Fibroblast of skin of right quadriceps (primary cell): ENCODE measurements around the gene SPECC1.
"Not testable (repeated sequence)": the region's sequence is repeated elsewhere in the genome, so short reads cannot be mapped to it uniquely, and the experiment has no call there.

Source experiments
- DNase-seq: peaks from one replicate; pipeline ENCODE4 v3.0.0-alpha.2; 2013

The SPECC1 gene

GRCh38 chr17:20073055-20073979 is 64.2 kb downstream of the SPECC1 start:
- DNase-seq, result no peak

DNA sequence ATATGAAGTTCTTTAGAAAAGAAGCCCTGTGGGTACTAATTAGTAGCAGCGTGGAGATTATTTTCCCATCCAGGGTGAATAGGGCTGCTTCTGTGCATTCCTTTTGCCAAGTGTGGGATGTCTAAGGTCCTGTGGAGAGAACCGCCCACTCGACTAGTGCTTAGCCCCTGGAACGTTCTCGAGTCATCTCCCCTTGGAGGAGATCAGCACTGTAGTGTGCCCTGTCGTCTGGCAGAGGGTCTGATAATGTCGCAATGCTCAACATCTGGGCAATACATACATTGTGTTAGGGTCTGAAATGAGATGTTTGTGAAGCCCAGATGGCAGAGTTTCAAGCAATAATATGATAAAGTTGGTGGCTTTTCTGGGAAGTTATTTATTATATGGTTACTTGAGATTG is 64.8 kb downstream of the SPECC1 start:
- no peak for DNase-seq

DNA sequence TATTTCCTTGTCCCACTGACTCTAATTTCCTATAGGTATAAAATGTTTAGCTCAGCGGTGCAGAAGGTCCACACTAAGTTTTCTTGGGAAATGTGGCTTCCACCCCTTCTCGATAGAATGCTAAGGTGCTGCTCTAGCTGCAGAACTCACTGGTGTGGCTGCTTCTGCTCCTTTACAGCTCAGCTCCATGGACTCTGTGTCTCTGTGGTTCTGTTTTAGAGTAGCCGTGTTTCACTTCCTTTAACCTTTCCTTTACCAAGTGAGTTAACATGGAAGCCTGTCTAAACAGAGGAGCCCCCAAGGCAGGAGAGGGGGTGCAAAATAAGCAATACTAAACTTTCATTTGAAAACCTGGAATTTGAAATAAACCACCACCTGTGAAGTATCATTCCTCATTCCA is 65.3 kb downstream of the SPECC1 start:
- no peak for DNase-seq

DNA sequence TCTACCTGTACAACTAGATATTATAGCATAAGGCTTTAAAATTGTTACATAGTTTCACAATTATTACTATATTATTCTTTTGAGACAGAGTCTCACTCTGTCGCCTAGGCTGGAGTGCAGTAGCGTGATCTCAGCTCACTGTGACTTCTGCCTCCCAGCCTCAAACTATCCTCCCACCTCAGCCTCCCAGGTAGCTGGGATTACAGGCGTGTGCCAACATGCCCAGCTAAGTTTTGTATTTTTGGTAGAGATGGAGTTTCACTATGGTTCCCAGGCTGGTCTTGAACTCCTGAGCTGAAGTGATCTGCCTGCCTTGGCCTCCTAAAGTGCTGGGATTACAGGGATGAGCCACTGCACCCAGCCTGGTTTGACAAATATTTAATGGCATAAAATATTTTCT is 67.0 kb downstream of the SPECC1 start:
- not testable (repeated sequence) for DNase-seq

- no peak for DNase-seq
Observed at GRCh38 chr17:20077978-20078685, 69.0 kb downstream of the SPECC1 start.

- no peak for DNase-seq
Observed at GRCh38 chr17:20080513-20080912, 71.4 kb downstream of the SPECC1 start.

GRCh38 chr17:20083156-20083859 is 74.1 kb downstream of the SPECC1 start:
- no peak for DNase-seq

DNA sequence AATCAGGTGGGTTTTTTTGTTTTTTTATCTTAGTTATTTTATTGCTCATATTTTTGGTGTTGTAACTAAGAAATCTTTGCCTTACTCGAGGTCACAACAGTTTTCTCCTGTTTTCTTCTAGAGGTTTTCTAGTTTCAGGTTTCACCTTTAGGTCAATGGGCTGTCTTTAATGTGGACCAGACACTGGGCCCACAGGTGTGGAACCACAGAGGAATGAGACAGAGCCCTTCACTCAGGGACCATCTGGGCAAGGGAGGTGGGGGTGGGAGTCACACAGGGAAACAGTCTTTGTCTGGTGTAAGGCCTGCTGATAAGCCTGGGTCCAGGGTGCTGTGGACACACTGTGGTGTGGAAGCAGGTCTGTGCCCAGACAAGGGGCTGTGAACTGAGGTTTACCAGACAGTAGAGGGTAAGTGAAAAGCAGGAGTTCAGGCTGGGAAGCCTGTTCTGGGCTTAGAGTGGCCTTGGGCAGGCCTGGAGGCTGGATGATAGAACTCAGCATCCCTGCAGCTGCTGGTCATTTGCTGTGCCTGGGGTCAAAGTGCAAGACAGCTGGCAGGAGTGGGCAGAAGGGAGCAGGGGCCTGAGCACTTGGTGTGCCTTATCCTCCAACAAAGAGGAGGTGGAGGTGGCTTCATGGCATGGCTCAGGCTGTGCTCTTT is 75.6 kb downstream of the SPECC1 start:
- DNase-seq, result no peak

DNA sequence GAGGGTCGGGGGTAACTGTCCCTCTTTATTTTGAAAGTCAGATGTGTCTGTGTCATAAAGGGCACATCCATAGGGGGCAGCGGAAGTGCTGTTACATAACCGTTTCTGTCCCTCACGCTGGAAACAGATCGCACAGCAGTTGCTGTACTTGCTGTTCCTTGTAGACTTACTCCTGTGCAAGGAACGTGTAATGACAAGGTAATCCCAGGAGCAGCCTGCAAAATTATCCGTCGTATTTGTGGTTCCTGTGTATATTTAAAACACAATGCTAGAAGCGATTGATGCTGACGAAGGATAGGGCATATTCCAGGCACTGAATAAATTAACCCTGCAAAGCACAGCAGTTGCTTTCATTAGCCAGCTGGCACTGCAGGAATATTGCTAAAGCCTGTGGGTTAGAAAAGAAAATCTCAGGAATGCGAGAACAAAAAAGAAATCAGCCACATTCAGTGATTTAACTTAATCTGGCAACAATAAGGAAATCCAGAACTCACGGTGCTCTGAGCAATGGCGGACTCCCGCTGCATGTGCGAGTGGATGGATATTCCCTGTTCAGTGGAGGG is 76.2 kb downstream of the SPECC1 start:
- DNase-seq, result no peak

DNA sequence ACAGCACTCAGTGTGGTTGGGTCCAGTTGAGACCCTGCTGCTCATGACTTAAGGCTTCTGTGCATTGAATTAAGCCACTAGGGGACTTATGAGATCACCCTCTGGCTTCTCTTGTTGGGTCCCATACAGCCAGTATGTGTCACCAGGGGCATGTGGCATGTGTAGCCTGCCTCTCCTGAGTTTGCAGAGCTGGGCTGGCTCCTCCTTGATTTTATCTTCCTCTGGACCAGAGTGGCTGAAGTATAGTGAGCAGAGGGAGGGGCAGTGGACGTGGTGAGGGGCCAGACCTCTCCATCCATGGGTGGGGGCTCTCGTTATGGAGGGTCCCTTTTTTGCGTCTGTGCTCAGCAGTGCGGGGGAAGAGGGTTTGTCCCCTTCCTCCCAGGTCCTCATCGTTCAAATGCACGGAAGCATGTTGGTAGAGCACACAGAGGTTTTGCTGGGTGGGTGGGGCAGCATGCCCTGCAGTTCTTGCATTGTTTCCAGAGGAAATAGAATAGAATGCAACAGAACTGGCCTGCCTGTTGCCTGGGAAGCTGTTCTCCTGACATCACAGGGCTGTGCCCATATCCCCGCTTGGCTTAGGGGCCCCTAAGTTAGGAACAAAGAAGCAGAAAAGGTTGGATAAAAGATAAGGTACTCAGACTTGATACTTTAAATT is 77.4 kb downstream of the SPECC1 start:
- DNase-seq, result no peak

- DNase-seq, result no peak
Observed at GRCh38 chr17:20087538-20088250, 78.5 kb downstream of the SPECC1 start.

DNA sequence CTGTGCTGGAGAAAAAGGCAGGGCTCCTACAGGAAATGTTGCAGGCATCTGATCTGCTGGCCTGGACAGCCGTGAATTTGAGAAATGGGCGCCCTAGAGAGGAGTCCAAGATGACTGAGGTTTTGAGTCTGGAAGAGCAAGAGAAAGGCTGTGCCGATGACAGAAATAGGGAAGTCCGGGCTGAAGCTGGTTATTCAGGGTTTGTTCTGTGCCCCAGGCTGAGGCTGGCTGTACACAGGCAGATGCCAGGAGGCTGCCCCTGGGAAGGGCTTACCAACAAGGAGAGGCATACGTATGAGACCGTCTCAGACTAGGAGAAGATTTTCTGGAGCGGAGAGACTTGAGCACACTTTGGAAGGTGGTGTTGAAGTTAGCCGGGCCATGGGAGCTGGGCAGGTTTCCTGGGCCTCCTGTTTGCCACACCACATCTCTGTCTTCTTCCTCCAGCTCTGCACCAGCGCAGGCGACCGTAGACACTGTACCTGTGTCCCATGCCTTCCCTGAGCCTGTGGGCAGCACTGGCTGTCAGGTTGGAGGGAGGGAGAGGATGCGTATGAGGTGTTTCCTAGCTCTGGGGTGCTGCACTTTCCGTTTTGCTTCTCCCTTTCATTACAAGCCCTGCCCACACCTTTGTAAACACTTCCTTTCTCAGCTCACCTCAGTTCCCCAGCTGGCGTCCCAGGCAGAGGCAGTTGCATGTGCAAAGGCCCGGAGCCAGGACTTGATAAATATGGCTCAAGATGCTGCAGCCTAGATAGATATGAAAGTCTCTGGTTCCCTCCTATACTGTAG is 80.8 kb downstream of the SPECC1 start:
- no peak for DNase-seq

DNA sequence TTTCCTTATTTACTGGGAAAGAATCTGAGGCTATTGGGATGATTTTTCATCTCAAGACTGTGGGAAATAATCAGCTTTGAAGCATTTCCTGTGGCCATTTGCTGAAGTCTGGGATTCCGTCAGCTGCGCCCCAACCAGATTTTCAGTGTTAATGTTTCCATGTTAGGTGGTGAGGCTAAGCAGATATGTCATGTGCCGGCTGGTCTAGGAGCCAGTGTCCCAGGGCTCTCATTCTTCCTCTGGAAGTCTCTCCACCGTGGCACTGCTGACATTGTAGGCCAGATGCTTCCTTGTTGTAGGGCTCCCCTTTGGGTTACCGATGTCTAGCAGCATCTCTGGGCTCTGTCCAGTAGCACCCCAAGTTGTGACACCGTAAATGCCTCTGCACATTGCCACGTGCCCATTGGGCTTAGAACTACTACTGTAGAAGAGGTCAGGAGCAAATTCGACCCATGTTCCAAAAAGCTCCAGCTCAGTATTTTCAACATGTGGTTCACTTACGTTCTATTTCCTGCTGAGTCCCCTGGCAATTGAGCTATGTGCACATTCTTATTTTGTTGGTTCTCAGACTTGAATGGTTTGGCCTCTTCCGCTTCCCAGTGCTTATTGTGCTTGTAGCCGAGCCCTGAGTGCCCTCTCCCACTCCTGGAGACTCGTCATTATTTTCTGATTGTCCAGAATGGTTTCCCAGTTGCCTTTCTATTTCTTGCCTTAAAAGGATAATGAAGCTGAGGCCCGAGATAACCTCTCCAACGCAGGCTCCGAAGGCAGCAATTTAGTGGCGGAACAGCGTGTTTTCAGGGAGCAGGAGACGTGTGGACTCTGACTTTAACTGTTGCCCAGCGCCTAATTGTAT is 82.2 kb downstream of the SPECC1 start:
- DNase-seq, result peak; percentile 55

- DNase-seq, result no peak
Observed at GRCh38 chr17:20092261-20092867, 83.2 kb downstream of the SPECC1 start.

GRCh38 chr17:20092973-20093626 is 83.9 kb downstream of the SPECC1 start:
- DNase-seq, result no peak

- no peak for DNase-seq
Observed at GRCh38 chr17:20094777-20095176, 85.6 kb downstream of the SPECC1 start.

DNA sequence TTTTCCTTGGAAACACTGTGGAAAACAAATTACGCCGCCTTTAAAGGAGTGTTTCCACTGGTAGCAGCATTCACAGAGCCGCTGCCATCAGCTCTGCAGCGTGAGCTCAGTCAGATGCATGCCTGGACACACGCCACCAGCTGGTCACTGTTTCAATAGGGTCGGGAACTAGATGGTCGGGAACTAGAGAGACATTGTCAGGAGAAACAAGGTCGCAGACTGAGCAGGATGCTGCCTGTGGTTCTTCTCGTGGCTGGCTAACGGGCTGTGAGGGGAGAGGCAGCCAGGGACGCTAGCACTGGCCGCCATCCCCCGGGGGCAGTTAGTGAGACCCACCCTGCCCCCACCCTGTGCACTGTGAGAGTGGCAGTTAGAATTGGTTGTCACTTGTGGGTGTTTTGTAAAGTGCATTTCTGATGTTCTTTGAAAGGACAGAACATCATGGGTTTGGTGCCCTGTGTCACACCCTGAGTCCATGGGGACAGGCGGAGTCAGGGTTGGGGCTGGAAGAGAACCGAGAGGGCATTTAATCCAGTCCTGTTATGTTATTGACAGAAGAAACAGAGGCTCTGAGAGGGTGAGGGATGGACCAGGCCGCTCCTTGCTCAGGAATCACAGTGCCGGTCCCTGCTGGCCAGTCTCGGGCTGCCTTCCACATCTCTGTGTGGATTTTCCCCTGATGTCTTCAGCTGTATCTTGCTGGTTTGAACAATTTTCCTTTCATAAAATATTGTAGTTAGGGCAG is 86.3 kb downstream of the SPECC1 start:
- peak; percentile 13 for DNase-seq

- DNase-seq, result no peak
Observed at GRCh38 chr17:20096430-20096829, 87.3 kb downstream of the SPECC1 start.
